Duodenal mucosa (tissue), 2 donors: Measurements from ENCODE around the gene XPO4.

Source experiments
- H3K27ac ChIP-seq: one replicate; pipeline ENCODE4 v1.7.0; 2013; ENCODE audit warnings: low read depth, low read length
- H3K27me3 ChIP-seq, 2 donors: one replicate each; pipeline ENCODE4 v1.7.0; 2013; ENCODE audit warnings: low read length in 2 of 2, control low read depth in 1 of 2; ENCODE audit not compliant: insufficient read depth in 2 of 2, control insufficient read depth in 1 of 2
- H3K36me3 ChIP-seq, 2 donors: one replicate each; pipeline ENCODE4 v1.7.0; 2013; ENCODE audit warnings: low read length in 2 of 2, control low read depth in 1 of 2; ENCODE audit not compliant: insufficient read depth in 2 of 2, control insufficient read depth in 1 of 2
- H3K4me1 ChIP-seq, 2 donors: one replicate each; pipeline ENCODE4 v1.7.0; 2013; ENCODE audit warnings: low read length in 2 of 2, control low read depth in 1 of 2; ENCODE audit not compliant: insufficient read depth in 2 of 2, control insufficient read depth in 1 of 2
- H3K4me3 ChIP-seq, 2 donors: one replicate each; pipeline ENCODE4 v1.7.0; 2013; ENCODE audit warnings: low read length in 2 of 2, low read depth in 1 of 2
- H3K9ac ChIP-seq, 2 donors: one replicate each; pipeline ENCODE4 v1.7.0; 2013; ENCODE audit warnings: low read length in 2 of 2, low read depth in 1 of 2
- H3K9me3 ChIP-seq, 2 donors: one replicate each; pipeline ENCODE4 v1.7.0; 2013; ENCODE audit warnings: low read length in 2 of 2, control low read depth in 1 of 2; ENCODE audit not compliant: control insufficient read depth in 1 of 2

The XPO4 gene

DNA sequence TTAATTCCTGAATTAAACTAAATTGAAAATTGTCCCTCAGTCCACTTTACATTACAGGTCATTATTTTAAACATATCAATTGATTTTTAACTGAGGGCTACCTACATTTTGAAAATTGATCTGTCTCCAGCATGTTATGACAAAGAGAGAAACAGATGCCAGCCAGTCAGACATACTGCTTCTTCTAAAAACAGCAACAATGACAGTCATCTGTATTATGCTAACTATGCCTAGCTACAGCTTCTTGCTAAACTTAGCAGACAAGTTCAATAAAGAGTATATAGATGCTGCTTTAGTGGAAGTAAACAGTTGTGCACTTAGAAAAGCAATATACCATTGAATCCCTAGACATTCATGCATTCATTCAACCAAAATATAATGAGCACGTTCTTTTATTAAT is 80.1 kb downstream of the XPO4 start:
- H3K9me3 ChIP-seq = no peaks in the 10 kb centered on the region
- no peak overlapping the region for H3K9ac ChIP-seq
- H3K27me3 ChIP-seq = no peaks in the 10 kb centered on the region
- no peak overlapping the region for H3K27ac ChIP-seq
- no peak overlapping the region for H3K4me3 ChIP-seq
- no peaks in the 10 kb centered on the region for H3K4me1 ChIP-seq
- peaks cover 0 to 9% of the 10 kb centered on the region in 2 donors for H3K36me3 ChIP-seq

DNA sequence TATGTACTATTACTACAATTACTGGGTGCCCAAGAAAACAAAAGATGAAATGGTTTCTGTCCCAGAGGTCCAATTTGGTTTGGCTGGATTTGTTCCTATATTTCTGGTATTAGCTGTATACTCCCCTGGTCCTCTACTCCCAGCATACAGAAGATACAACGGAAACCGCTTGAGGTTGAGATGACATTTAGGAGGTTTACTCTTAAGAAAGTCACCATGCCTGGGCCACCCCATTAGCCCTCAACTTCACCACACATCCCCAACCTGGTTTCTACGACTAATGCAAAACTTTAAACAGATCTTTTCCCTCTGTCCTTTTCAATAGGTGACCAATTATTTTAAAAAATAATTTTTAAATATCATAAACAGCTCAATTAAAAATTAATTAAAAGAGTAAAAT is 82.8 kb downstream of the XPO4 start:
- H3K9ac ChIP-seq = no peak overlapping the region

DNA sequence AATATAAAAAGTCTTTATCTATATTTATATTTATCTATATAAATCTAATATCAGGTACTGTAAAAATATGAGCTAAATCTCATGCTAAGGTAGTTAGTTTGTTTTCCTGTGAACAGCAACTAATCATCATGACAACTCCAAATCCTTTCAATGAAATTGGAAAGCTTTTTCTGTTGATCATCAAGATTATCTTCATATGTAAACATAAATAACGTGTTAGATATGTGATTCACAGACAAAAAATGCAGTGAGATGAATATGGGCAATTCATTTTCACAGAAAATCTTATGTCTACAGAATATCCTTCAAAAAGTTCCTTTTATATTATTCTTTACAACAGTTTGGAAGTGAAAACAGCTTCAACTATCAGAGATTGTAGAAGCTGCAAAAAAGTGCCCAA is 87.1 kb downstream of the XPO4 start:
- Histone ChIP-seq H3K27ac (no peak overlapping the region), H3K4me1 (peaks cover 0 to 10% of the 10 kb centered on the region in 2 donors), H3K9me3 (no peaks in the 10 kb centered on the region), H3K4me3 (no peak overlapping the region), H3K27me3 (no peaks in the 10 kb centered on the region), H3K9ac (no peak overlapping the region), H3K36me3 (peaks cover 0 to 7% of the 10 kb centered on the region in 2 donors)

More for the DNA sequence above, 82.8 kb downstream of the XPO4 start:
- peaks cover 0 to 5% of the 10 kb centered on the region in 2 donors for H3K4me1 ChIP-seq
- peaks cover 0 to 7% of the 10 kb centered on the region in 2 donors for H3K36me3 ChIP-seq
- H3K27ac ChIP-seq = no peak overlapping the region
- H3K27me3 ChIP-seq = no peaks in the 10 kb centered on the region
- H3K9me3 ChIP-seq = no peaks in the 10 kb centered on the region
- no peak overlapping the region for H3K4me3 ChIP-seq

DNA sequence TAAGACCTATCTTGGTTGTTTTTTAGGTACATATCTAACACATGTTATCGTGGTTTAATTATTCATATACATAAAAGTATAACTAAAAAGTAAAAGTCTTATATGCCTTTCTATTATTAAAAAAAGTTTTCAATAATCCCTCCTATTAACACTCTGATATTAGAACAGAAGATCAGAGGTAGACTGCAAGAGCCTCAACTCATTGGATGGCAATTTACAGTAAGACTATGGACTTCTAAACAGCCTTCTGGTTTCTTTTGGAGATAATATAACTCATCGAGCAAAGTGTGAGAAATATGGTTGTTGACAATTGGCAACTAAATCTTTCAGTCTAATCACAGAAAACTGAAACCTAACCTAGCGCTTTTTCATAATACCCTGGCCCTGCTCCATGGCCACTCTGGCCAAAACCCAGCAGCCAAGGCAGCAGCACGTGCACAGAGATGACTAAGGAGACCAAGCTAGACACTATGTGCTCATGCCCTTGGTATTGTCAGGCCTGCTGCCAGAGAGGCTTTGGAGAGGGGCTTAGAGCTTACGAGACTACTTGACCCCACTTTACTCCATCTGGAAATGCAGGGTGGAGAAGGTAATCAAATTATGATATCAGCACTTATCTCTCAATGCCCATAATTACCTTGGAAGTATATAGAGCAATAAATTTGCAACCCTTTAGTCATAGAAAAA is 88.2 kb downstream of the XPO4 start:
- peaks cover 0 to 10% of the 10 kb centered on the region in 2 donors for H3K4me1 ChIP-seq
- no peak overlapping the region for H3K27ac ChIP-seq
- no peaks in the 10 kb centered on the region for H3K9me3 ChIP-seq
- H3K36me3 ChIP-seq = peaks cover under 1 to 4% of the 10 kb centered on the region in 2 donors
- no peak overlapping the region for H3K9ac ChIP-seq
- no peaks in the 10 kb centered on the region for H3K27me3 ChIP-seq
- no peak overlapping the region for H3K4me3 ChIP-seq

DNA sequence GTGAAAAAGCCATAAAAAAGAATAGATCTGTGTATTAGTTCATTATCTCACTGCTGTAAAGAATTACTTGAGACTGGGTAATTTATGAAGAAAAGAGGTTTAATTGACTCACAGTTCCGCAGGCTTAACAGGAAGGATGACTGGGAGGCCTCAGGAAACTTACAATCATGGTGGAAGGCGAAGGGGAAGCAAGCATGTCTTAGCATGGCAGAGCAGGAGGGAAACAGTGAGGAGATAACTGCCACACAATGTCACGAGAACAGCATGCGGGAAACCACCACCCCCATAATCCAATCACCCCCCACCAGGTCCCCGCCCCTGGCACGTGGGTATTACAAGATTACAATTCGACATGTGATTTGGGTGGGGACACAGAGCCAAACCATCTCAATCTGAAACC is 89.7 kb downstream of the XPO4 start:
- H3K27me3 ChIP-seq = no peaks in the 10 kb centered on the region
- no peak overlapping the region for H3K27ac ChIP-seq
- no peaks in the 10 kb centered on the region for H3K9me3 ChIP-seq
- peaks cover 12 to 18% of the 10 kb centered on the region in 2 donors for H3K36me3 ChIP-seq
- no peak overlapping the region for H3K4me3 ChIP-seq
- H3K9ac ChIP-seq = no peak overlapping the region
- H3K4me1 ChIP-seq = peaks cover 0 to 10% of the 10 kb centered on the region in 2 donors

DNA sequence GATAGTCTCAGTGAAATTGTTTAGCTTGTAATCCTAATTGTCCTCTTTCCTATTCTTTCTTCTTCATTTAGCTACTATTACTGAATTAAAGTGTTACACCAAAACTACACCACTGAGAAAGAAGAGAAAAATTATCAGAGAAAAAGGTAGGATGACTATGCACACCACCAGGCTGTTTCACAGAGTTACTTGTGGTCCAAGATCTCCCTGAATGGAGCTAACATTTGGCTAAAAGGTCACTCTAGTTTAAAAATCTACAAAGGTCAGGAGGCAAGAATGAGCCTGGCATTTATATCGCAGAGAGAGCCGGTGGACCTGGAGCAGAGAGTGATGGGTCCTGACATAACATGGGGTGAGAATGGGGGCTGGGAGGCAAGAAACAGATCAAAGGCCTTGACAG is 91.7 kb downstream of the XPO4 start:
- H3K27ac ChIP-seq = no peak overlapping the region
- no peaks in the 10 kb centered on the region for H3K9me3 ChIP-seq
- H3K27me3 ChIP-seq = no peaks in the 10 kb centered on the region
- H3K9ac ChIP-seq = no peak overlapping the region
- no peak overlapping the region for H3K4me3 ChIP-seq
- peaks cover 17 to 28% of the 10 kb centered on the region in 2 donors for H3K36me3 ChIP-seq
- H3K4me1 ChIP-seq = peaks cover 0 to 10% of the 10 kb centered on the region in 2 donors

DNA sequence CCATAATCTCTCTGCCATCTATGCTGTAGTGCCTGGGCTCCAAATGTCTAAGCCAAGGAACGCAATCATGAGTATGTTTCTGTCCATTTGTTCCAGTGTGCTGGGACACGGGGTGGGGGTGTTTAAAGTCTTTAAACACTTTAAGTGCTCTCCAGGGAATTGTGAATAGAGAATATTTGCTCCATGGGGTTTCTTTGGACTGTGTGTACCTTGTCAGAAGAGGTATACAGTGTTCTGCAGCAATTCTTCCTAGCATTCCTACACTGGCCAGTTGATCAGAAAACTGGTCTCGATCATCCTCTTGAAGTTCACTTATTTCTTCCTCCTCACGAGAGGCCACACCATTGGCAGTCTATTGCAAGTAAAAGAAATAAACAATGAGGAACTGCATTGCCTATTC is 93.7 kb downstream of the XPO4 start:
- Histone ChIP-seq H3K4me3 (no peak overlapping the region), H3K27me3 (no peaks in the 10 kb centered on the region), H3K27ac (no peak overlapping the region), H3K9me3 (no peaks in the 10 kb centered on the region), H3K9ac (no peak overlapping the region), H3K4me1 (no peaks in the 10 kb centered on the region), H3K36me3 (peaks cover 17 to 33% of the 10 kb centered on the region in 2 donors)

DNA sequence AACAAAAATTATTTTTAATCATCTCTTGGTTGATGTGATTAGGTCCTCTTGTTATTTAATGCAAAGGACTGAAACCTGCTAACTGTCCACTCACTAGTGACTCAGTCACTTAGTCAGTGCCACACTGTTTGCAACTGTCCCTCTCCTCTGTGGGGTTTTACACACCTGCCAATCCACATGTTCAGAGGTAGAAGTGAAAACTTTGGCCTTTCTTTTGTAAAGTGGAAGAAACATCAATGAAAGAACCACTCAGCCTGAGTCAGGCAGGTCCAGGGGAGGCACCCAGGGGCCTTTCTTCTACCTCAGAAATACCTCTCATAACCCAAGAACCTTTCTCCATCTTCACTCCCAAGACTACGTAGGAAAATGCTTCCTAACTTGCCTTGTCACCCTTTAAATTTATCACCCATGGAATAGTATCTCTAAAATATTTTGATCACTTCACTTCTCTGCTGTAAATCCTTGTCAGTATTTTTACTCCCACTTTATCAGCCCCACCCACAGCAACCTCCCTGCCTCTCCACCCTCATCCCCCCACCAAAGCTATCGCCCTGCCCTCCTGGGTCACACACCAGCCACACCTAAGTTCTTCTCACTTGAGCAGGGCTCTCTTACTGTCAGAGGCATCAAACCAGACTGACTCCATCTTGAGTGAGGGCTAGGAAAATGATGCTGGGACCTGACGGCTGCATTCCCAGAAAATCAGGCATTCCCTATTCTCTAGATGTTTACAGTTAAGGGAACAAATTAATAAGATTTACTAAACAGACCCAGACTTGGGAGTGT is 99.2 kb downstream of the XPO4 start:
- Histone ChIP-seq H3K4me1 (no peaks in the 10 kb centered on the region), H3K27me3 (no peaks in the 10 kb centered on the region), H3K9ac (no peak overlapping the region), H3K4me3 (no peak overlapping the region), H3K27ac (no peak overlapping the region), H3K36me3 (peaks cover 12 to 27% of the 10 kb centered on the region in 2 donors), H3K9me3 (no peaks in the 10 kb centered on the region)

DNA sequence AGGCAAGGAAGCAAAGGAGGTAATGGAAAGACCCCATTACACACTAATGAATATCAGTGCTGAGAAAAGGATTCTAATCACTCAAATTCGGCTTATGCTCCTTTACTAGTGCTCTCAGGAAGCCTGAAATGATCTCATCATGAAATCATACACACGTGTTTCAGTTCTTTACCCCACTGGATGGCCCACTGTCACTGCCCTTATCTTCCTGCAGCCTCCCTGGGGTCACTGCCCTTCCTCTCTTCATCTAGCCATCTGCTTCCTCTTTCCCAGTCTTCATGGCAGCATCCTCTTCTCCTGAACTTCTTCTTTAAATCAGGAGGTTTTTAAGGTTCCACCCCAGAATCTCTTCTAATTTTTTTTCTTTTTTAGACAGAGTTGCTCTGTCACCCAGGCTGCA is 100.8 kb downstream of the XPO4 start:
- H3K9ac ChIP-seq = no peak overlapping the region
- H3K9me3 ChIP-seq = no peaks in the 10 kb centered on the region
- no peak overlapping the region for H3K27ac ChIP-seq
- H3K27me3 ChIP-seq = no peaks in the 10 kb centered on the region
- H3K4me3 ChIP-seq = no peak overlapping the region
- H3K4me1 ChIP-seq = no peaks in the 10 kb centered on the region
- peaks cover 7 to 24% of the 10 kb centered on the region in 2 donors for H3K36me3 ChIP-seq

DNA sequence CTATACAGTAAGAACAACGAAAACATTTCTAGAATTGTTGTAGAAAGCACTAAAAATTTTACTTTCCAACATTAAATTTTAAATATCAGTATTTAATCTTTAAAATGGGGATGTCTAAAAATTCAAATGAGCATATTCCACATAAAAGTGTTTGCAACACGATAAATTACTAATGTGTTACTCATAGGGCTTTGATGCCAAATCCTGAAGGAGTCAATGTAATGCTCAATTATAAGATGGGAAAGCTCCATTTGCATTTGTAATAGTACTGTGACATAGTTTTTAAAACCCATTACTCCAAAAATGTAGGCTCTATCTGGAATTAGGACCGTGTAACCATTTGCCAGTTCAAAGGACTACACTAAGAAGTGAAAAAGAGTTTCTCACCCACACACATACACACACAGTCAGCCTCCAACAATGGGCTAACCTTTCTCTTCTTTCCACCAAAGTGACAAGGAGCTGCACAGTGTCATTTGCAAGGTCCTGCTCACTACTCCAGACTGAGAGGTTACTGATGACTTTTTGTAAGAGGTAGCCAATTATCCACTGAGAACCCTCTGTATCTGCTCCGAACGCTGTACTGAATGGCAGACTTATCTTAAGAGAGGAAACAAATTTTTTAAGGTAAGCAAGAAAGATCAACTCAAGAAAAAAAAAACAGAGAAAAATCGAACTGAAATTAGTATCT is 102.7 kb downstream of the XPO4 start:
- Histone ChIP-seq H3K9me3 (no peaks in the 10 kb centered on the region), H3K9ac (no peak overlapping the region), H3K36me3 (peaks cover 12 to 31% of the 10 kb centered on the region in 2 donors), H3K4me3 (no peak overlapping the region), H3K27me3 (no peaks in the 10 kb centered on the region), H3K27ac (no peak overlapping the region), H3K4me1 (no peaks in the 10 kb centered on the region)
